Bronchial epithelial cell (primary cell): ENCODE data around the gene SLC37A2. TPM values are rescaled to one million over a fixed set of nuclear protein-coding genes. Genes with fewer than 3 reads are reported as not detected.

Experiments
- DNase-seq: peaks from one replicate; pipeline ENCODE4 v3.0.0-alpha.2; 2010; ENCODE audit warnings: low read depth
- FAIRE-seq: peaks from 2 replicates; lab custom pipeline; 2011; peaks lifted over from hg19 to GRCh38; lab: Jason Lieb, UNC
- H3K27me3 ChIP-seq: 2 replicates; pipeline ENCODE4 v1.5.1; 2011; ENCODE audit warnings: low read length; ENCODE audit not compliant: control insufficient read depth, insufficient read depth
- H3K36me3 ChIP-seq: 2 replicates; pipeline ENCODE4 v1.5.1; 2011; ENCODE audit warnings: low read length; ENCODE audit not compliant: control insufficient read depth, insufficient read depth
- H3K4me3 ChIP-seq: 2 replicates; pipeline ENCODE4 v1.5.1; 2011; ENCODE audit warnings: mild to moderate bottlenecking, low read depth, low read length, control low read depth
- total RNA-seq: library from RNA; depleted of rRNA; stranded (reverse); fragments of >200 nt; gene quantifications from 2 replicates; pipeline ENCODE4 v1.2.1, GENCODE V29; 2014
- TF ChIP-seq, protein P1 (sequence below): IDR thresholded peaks from 2 replicates; pipeline ENCODE4 v1.5.1; 2011; ENCODE audit warnings: mild to moderate bottlenecking, moderate library complexity, low read length, control low read depth, inconsistent platforms; ENCODE audit not compliant: insufficient read depth, severe bottlenecking

The SLC37A2 gene
- total RNA-seq, 1 donor from 2014 or later = 25.5 TPM

DNA sequence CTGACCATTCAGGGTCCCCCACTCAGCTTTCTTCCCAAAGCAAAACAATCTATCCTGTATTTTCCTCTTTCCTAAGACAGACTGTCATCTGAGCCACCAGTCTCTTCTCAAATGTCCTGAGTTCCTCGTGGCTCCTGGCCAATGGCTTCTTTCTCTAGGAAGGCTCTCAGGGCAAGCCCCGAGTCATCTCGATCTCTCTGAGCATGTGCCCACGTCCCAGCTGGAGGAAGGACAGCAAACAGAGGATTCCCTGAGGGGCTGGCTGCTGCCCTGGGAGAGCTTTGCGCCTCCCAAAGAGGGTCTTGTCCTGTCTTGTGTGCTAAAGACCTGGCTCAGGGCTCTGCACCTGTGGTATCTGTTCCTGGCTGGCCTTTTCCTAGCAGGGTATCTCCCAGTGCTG, 8.3 kb downstream of the SLC37A2 start:
- Histone ChIP-seq H3K36me3 (no peaks in the 10 kb centered on the region), H3K4me3 (no peak overlapping the region), H3K27me3 (no peaks in the 10 kb centered on the region)
- DNase-seq = no peak
- TF ChIP-seq, protein P1, sequence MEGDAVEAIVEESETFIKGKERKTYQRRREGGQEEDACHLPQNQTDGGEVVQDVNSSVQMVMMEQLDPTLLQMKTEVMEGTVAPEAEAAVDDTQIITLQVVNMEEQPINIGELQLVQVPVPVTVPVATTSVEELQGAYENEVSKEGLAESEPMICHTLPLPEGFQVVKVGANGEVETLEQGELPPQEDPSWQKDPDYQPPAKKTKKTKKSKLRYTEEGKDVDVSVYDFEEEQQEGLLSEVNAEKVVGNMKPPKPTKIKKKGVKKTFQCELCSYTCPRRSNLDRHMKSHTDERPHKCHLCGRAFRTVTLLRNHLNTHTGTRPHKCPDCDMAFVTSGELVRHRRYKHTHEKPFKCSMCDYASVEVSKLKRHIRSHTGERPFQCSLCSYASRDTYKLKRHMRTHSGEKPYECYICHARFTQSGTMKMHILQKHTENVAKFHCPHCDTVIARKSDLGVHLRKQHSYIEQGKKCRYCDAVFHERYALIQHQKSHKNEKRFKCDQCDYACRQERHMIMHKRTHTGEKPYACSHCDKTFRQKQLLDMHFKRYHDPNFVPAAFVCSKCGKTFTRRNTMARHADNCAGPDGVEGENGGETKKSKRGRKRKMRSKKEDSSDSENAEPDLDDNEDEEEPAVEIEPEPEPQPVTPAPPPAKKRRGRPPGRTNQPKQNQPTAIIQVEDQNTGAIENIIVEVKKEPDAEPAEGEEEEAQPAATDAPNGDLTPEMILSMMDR = no peak
- FAIRE-seq = no peak

DNA sequence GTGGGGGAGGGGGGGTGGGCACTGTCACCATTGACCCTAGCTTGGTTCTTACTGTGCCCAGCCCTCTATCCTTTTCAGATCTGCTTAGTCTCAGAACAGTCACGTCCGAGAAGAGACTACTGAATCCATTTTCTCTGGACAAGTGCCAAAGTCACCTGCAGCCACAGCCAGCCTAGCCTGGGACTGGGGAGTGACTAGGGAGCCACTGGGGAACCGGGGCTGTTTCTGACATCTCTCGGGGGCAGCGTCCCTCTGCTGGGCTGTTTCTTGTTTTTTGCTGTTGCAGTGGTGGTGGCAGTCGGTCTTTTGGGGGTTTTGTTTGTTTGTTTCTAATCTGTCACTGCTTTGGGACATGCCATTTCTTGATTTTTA, 8.7 kb downstream of the SLC37A2 start:
- DNase-seq = no peak
- Histone ChIP-seq H3K27me3 (no peaks in the 10 kb centered on the region), H3K36me3 (no peaks in the 10 kb centered on the region), H3K4me3 (no peak overlapping the region)
- FAIRE-seq = no peak
- TF ChIP-seq, protein P1 = no peak

DNA sequence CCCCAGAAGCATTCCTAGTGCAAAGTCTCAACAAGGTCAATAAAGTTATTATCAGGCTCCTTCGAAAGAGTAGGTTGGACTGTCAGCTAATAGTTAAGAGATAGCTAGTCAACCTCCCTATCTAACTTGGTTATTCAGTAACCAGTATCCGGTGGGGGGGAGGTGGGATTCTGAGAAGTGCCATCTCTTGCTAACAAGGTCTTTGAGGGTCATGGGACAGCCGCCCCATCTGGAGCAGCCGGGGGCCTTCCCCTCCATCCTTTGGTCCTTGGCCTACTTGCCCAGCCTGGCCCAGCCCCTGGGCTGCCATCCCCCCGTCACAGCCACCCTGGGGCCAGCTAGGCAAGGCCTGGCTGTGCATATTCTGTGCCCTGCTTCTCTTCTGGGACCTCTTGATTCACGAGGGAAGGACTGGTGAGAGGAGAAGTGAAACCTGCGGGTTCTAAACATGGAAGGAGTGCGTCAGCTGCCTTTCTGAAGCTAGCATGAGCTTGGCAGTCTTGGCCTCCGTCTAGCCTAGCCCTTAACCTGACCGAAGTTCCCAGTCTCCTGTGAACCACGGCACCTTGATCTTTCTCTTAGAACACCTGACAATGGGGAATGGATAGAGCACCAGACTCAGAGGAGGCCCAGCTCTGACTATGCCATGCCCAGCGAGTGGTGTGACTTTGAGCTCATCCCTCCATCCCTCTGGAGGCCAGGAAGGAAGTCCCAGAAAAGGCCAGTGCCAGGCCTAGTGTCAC, 9.3 kb downstream of the SLC37A2 start:
- no peak for DNase-seq
- H3K27me3 ChIP-seq = no peaks in the 10 kb centered on the region
- H3K4me3 ChIP-seq = no peak overlapping the region
- TF ChIP-seq, protein P1 = no peak
- peak; percentile 36 for FAIRE-seq
- no peaks in the 10 kb centered on the region for H3K36me3 ChIP-seq

DNA sequence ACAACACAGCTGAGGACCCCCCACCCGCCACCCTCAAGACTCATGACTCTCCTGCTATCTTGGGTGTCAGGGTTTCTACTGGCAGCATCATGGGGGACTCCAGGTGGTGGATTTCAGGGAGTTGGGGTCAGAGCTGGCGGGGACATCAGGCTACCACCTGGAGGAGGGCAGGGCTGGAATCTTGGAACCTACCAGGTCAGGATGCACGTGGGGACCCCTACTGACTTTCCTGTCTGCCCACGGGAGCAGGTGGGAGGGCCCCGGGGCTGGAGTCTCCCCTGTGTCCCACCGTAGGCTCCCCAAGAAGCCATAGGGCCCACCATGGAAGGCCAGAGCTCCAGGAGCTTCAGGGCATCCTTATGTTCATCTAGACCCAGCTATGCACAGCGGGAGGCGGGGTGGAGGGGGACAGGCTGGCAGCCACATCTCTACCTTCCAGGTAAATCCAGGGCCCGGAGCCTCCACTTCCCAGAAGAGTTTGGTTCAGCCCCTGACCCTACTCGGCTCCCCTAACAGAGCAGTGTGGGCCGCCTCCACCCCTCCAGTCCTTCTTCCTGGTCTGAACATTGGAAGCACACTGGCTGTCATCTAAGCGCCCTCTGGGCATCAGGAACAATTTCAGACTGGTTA, 10.0 kb downstream of the SLC37A2 start:
- FAIRE-seq = no peak

DNA sequence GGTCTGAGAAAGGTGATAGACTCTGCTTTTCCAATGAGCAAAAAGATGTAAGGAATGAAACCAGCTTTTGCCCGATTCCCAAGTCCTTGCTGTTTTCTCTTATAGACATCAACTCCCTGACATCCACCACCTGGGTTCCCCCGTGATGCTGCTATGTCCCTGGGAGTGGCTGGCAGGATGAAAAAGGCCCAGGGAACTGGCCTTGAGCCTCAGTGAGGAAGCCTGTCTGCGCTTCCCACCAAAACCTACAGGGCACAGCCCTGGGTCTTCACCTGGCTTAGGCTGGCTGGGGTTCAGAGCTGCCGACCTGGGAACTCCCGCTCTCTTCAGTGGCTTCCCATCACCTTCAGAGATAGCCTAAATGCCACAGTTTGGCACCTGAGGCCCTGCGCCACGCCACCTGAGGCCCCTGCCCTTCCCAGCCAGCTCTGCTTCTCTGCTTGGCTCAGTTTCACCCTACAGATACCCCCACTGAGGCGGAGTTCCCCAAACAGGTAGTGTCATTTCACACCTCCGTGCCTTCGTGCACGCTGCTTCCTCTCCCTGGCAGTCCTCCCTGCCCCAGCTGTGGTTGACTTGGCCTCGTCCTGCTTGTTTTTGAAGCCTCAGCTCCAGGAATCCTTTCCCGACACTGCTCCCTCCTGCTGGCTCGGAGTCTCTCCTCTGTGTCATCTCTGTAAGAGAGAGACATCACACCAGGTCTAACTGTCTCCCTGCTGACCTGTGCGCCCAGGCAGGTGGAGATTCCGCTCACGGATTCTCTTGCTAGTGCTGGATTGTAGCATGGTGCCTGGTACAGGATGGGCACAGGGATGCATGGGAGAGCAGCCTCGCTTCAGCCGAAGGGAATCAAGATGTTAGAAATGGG, 10.7 kb downstream of the SLC37A2 start:
- Histone ChIP-seq H3K27me3 (no peaks in the 10 kb centered on the region), H3K36me3 (no peaks in the 10 kb centered on the region), H3K4me3 (no peak overlapping the region)
- TF ChIP-seq, protein P1 = no peak
- no peak for FAIRE-seq
- DNase-seq = no peak

More for the DNA sequence above, 10.0 kb downstream of the SLC37A2 start:
- no peak for DNase-seq
- TF ChIP-seq, protein P1 = no peak
- Histone ChIP-seq H3K27me3 (no peaks in the 10 kb centered on the region), H3K4me3 (no peak overlapping the region), H3K36me3 (no peaks in the 10 kb centered on the region)
